ENCODE data around the gene JAML.

DNA sequence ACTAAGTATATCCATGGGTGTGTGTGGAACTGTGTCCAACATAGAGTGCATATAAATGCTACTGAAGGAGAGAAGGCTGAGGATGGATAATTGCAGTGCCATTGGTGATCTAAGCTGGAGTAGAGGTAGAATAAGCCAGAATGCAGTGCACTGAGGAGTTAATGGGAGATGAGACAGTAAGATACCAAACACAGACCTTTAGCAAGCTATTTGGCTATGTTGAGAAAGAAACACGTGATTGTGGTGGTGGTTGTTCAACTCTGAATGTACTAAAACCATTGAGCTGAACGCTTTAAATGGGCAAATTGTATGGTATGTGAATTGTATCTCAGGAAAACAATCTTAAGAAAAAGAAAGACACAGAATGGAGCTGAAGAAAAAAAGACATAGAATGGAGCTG, 22.8 kb downstream of the JAML start:
- TF ChIP-seq CTCF (conservative IDR thresholded peaks at IDR 0.05 in 1 of 2, IDR thresholded peaks at IDR 0.05 in 1 of 2; ENCODE audit: extremely low read depth in 1 of 2, insufficient read depth in 1 of 2, low read depth in 1 of 2, low read length in 2 of 2), result no peak
- no peak for TF ChIP-seq EZH2 (IDR thresholded peaks at IDR 0.05; ENCODE audit: borderline replicate concordance, low read length)

Measured in mammary epithelial cell (primary cell).